ENCODE measurements around the gene PLEKHN1.

The PLEKHN1 gene

GRCh38 chr1:959731-960362 is 6.4 kb upstream of the PLEKHN1 start:
- peak overlapping the region; percentile 64 for H3K4me3 ChIP-seq (ENCODE audit: low read depth, low read length)
- TF ChIP-seq, protein P1, sequence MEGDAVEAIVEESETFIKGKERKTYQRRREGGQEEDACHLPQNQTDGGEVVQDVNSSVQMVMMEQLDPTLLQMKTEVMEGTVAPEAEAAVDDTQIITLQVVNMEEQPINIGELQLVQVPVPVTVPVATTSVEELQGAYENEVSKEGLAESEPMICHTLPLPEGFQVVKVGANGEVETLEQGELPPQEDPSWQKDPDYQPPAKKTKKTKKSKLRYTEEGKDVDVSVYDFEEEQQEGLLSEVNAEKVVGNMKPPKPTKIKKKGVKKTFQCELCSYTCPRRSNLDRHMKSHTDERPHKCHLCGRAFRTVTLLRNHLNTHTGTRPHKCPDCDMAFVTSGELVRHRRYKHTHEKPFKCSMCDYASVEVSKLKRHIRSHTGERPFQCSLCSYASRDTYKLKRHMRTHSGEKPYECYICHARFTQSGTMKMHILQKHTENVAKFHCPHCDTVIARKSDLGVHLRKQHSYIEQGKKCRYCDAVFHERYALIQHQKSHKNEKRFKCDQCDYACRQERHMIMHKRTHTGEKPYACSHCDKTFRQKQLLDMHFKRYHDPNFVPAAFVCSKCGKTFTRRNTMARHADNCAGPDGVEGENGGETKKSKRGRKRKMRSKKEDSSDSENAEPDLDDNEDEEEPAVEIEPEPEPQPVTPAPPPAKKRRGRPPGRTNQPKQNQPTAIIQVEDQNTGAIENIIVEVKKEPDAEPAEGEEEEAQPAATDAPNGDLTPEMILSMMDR (IDR thresholded peaks at IDR 0.05; ENCODE audit: control insufficient read depth, extremely low read depth, insufficient read depth): no peak
- DNase-seq (ENCODE audit: low read depth): no peak

DNA sequence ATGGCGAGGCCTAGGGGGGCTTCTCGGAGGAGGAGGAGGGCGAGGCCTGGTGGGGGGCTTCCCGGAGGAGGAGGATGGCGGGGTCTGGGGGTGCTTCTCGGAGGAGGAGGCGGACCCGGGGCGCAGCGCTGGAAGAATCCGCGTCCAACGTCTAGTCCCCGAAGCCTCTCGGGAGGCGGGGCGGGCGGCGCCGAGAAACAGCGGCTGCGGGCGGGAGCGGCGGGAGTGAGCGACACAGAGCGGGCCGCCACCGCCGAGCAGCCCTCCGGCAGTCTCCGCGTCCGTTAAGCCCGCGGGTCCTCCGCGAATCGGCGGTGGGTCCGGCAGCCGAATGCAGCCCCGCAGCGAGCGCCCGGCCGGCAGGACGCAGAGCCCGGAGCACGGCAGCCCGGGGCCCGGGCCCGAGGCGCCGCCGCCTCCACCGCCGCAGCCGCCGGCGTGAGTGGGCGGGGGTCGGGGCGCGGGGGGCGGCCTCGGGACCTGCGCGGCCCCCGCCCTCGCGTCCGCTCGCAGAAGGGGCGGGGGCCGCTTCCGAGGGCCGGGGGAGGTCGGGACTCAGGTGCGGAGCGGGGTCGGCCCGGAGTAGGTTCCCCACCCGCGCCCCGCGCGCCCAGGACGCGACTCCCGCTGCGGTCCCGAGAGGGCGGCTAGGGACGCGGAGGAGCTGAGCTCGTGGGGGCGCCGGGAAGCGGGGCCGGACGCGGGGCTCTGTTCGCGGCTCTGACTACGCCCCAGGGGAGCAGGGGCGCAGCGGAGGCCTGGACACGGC is 5.7 kb upstream of the PLEKHN1 start, which contains the start of gene KLHL17:
Gene KLHL17 (plus strand): TSS at position 222 of the 769 bp plus-strand sequence. CDS start 110 bp downstream, at position 332.
- peak within 1 kb of the TSS; percentile 64 for H3K4me3 ChIP-seq (ENCODE audit: low read depth, low read length)
- DNase-seq (ENCODE audit: low read depth): no peak
- TF ChIP-seq, protein P1 (IDR thresholded peaks at IDR 0.05; ENCODE audit: control insufficient read depth, extremely low read depth, insufficient read depth): no peak

GRCh38 chr1:961132-961669 is 5.1 kb upstream of the PLEKHN1 start:
- DNase-seq (ENCODE audit: low read depth): no peak
- TF ChIP-seq, protein P1 (IDR thresholded peaks at IDR 0.05; ENCODE audit: control insufficient read depth, extremely low read depth, insufficient read depth): no peak
- H3K4me3 ChIP-seq (ENCODE audit: low read depth, low read length): peak overlapping the region; percentile 64

GRCh38 chr1:962381-963300 is 3.6 kb upstream of the PLEKHN1 start:
- H3K4me3 ChIP-seq (ENCODE audit: low read depth, low read length): no peak overlapping the region
- DNase-seq (ENCODE audit: low read depth): no peak
- TF ChIP-seq, protein P1 (IDR thresholded peaks at IDR 0.05; ENCODE audit: control insufficient read depth, extremely low read depth, insufficient read depth): no peak

- DNase-seq (ENCODE audit: low read depth): no peak
- TF ChIP-seq, protein P1 (IDR thresholded peaks at IDR 0.05; ENCODE audit: control insufficient read depth, extremely low read depth, insufficient read depth): no peak
- H3K4me3 ChIP-seq (ENCODE audit: low read depth, low read length): no peak overlapping the region
Observed at GRCh38 chr1:963301-963651, 3.0 kb upstream of the PLEKHN1 start.

GRCh38 chr1:963746-964525 is 2.3 kb upstream of the PLEKHN1 start:
- DNase-seq (ENCODE audit: low read depth): no peak
- H3K4me3 ChIP-seq (ENCODE audit: low read depth, low read length): no peak overlapping the region
- TF ChIP-seq, protein P1 (IDR thresholded peaks at IDR 0.05; ENCODE audit: control insufficient read depth, extremely low read depth, insufficient read depth): no peak
